HEK293T (cell line): ENCODE measurements around the gene USHBP1.

Experiments used
- CTCF ChIA-PET: fragments of 350-600 bp; formaldehyde crosslinking; extraction: SDS; loops from one replicate; lab custom pipeline; 2021; ENCODE audit warnings: antibody characterized with exemption, inconsistent platforms; lab: Yijun Ruan, JAX
- POLR2A ChIA-PET: fragments of 350-600 bp; formaldehyde crosslinking; extraction: SDS; loops from one replicate; lab custom pipeline; 2020; ENCODE audit warnings: antibody characterized with exemption, inconsistent platforms; lab: Yijun Ruan, JAX
- DNase-seq: peaks from one replicate; pipeline ENCODE4 v3.0.0; 2012; ENCODE audit warnings: mixed read lengths; ENCODE audit errors: extremely low spot score
- ARNT ChIP-seq: fragments of 450-650 bp; IDR thresholded peaks from 2 replicates; pipeline ENCODE4 v1.6.1; 2017; ENCODE audit warnings: mild to moderate bottlenecking
- BHLHE40 ChIP-seq: fragments of 450-650 bp; IDR thresholded peaks from 2 replicates; pipeline ENCODE4 v1.6.1; 2016; ENCODE audit warnings: mild to moderate bottlenecking, moderate library complexity, borderline replicate concordance
- CTBP1 ChIP-seq: fragments of 450-650 bp; IDR thresholded peaks from 2 replicates; pipeline ENCODE4 v1.6.1; 2016; ENCODE audit warnings: borderline replicate concordance
- ELF4 ChIP-seq: fragments of 450-650 bp; IDR thresholded peaks from 2 replicates; pipeline ENCODE4 v1.6.1; 2017; ENCODE audit warnings: antibody characterized with exemption
- FOXA1 ChIP-seq: fragments of 450-650 bp; IDR thresholded peaks from 2 replicates; pipeline ENCODE4 v1.6.1; 2016; ENCODE audit warnings: mild to moderate bottlenecking
- FOXK2 ChIP-seq: fragments of 450-650 bp; IDR thresholded peaks from 2 replicates; pipeline ENCODE4 v1.6.1; 2016; ENCODE audit warnings: mild to moderate bottlenecking
- FOXM1 ChIP-seq: fragments of 450-650 bp; IDR thresholded peaks from 2 replicates; pipeline ENCODE4 v1.6.1; 2017; ENCODE audit warnings: mild to moderate bottlenecking, borderline replicate concordance
- HDGF ChIP-seq: fragments of 450-650 bp; IDR thresholded peaks from 2 replicates; pipeline ENCODE4 v1.6.1; 2017; ENCODE audit warnings: antibody characterized with exemption, borderline replicate concordance
- L3MBTL2 ChIP-seq: fragments of 450-650 bp; conservative IDR thresholded peaks from 2 replicates; pipeline ENCODE4 v1.6.1; 2016; ENCODE audit warnings: mild to moderate bottlenecking
- LEF1 ChIP-seq: fragments of 450-650 bp; IDR thresholded peaks from 2 replicates; pipeline ENCODE4 v1.6.1; 2017; ENCODE audit warnings: mild to moderate bottlenecking, borderline replicate concordance
- NFRKB ChIP-seq: fragments of 450-650 bp; IDR thresholded peaks from 2 replicates; pipeline ENCODE4 v1.6.1; 2016; ENCODE audit warnings: mild to moderate bottlenecking, moderate library complexity
- PKNOX1 ChIP-seq: fragments of 450-650 bp; IDR thresholded peaks from 2 replicates; pipeline ENCODE4 v1.6.1; 2016
- SP1 ChIP-seq: fragments of 450-650 bp; IDR thresholded peaks from 2 replicates; pipeline ENCODE4 v1.6.1; 2017
- SUZ12 ChIP-seq: fragments of 450-650 bp; IDR thresholded peaks from 2 replicates; pipeline ENCODE4 v1.6.1; 2016; ENCODE audit warnings: mild to moderate bottlenecking
- TARDBP ChIP-seq: fragments of 450-650 bp; IDR thresholded peaks from 2 replicates; pipeline ENCODE4 v1.6.1; 2016
- ZNF384 ChIP-seq: fragments of 450-650 bp; IDR thresholded peaks from 2 replicates; pipeline ENCODE4 v1.6.1; 2016

Gene USHBP1, protein sequence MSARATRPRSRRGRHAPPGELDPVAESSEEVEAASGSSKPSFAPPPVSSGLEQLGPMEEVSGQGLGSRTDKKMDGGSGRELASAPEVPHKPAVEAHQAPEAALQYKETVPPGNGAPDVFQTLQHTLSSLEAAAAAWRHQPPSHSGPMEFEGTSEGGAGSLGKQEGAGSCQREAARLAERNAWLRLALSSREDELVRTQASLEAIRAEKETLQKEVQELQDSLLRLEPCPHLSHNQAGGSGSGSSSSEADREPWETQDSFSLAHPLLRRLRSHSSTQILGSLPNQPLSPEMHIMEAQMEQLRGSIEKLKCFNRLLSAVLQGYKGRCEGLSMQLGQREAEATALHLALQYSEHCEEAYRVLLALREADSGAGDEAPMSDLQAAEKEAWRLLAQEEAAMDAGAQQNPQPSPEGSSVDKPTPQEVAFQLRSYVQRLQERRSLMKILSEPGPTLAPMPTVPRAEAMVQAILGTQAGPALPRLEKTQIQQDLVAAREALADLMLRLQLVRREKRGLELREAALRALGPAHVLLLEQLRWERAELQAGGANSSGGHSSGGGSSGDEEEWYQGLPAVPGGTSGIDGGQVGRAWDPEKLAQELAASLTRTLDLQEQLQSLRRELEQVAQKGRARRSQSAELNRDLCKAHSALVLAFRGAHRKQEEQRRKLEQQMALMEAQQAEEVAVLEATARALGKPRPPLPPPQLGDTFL

GRCh38 chr19:17264641-17264979, at the start of gene USHBP1:
TSS of gene USHBP1 (minus strand) at chr19:17264745. CDS start at chr19:17264299, 446 bp downstream.
- ChIA-PET CTCF (interaction anchor here (1.0 kb wide), 1 partner anchor 364 kb away, joined by 3 read pairs; no protein-coding TSS in a partner anchor), POLR2A (no interaction called here)
- TF ChIP-seq NFRKB (no peak), CTBP1 (no peak), SP1 (no peak), L3MBTL2 (no peak), TARDBP (no peak), LEF1 (no peak), FOXA1 (no peak), HDGF (no peak), ELF4 (no peak), SUZ12 (no peak), FOXM1 (no peak), FOXK2 (no peak), PKNOX1 (no peak), ARNT (no peak), BHLHE40 (no peak), ZNF384 (no peak)
- DNase-seq, result no peak

GRCh38 chr19:17314007-17314593, 49.6 kb upstream of the USHBP1 start:
- ChIA-PET CTCF (no interaction called here), POLR2A (interaction anchor here (0.6 kb wide), 1 partner anchor 177 kb away, joined by 5 read pairs; no protein-coding TSS in a partner anchor)
- TF ChIP-seq TARDBP, result no peak
- TF ChIP-seq BHLHE40, result no peak
- no peak for TF ChIP-seq PKNOX1
- no peak for TF ChIP-seq FOXK2
- TF ChIP-seq SP1, result no peak
- no peak for TF ChIP-seq L3MBTL2
- no peak for TF ChIP-seq NFRKB
- no peak for TF ChIP-seq ARNT
- TF ChIP-seq FOXA1, result no peak
- TF ChIP-seq FOXM1, result no peak
- TF ChIP-seq LEF1, result no peak
- TF ChIP-seq SUZ12, result no peak
- TF ChIP-seq CTBP1, result no peak
- no peak for TF ChIP-seq ZNF384
- TF ChIP-seq HDGF, result no peak
- TF ChIP-seq ELF4, result no peak
- DNase-seq, result no peak

DNA sequence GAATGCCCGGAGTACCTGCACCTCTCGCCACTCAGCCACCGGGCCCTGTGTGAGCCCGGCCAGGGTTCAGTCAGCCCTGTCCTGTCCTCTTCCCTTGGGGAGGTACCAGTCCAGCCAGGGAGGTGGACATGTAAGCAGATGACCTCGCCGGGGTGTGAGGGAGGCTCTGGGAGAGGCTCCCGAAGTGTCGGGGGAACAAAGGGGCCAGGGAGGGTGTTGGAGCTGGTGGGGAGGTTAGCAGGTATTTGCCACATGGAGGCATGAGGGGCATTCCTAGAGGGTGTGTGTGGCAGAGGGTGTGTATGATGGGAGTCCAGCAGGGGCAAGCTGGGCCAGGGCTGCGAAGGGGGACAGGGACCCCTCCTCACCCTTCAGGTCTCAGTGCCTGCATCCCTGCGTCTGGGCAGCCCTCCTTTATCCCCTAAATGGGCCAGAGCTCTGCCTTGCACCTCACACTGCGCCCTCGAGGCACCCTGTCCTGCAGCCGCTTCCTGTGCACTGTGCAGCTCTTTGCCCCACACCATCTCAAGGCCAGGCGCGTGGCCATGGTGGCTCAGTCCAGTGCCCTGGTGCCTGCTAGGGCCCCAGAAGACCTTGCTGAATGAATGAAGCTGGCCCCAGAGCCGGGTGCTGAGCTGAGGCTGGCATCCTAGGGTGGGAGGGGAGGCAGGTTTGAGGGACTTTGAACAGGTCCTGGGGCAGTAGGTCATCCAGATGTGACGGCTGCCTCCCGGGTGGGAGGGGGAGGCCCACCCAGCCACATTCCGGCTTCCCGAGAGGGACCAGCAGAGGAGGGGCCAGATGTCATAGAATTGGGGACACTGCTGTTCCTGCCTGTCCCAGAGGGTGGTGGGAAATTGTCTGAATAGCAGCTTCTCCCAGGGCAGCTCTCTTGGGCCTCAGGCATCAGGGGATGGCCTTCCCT, 47.9 kb upstream of the USHBP1 start:
- DNase-seq, result no peak
- ChIA-PET CTCF (interaction anchor here (0.6 kb wide), 1 partner anchor 626 kb away, joined by 3 read pairs; no protein-coding TSS in a partner anchor), POLR2A (interaction anchor here (0.7 to 1.5 kb wide), 3 partner anchors 9 to 19 kb away, joined by 4 to 5 read pairs (median 4); no protein-coding TSS in a partner anchor)
- TF ChIP-seq ELF4, result no peak
- TF ChIP-seq FOXK2, result no peak
- TF ChIP-seq FOXA1, result no peak
- TF ChIP-seq NFRKB, result no peak
- TF ChIP-seq L3MBTL2, result no peak
- TF ChIP-seq CTBP1, result no peak
- no peak for TF ChIP-seq FOXM1
- no peak for TF ChIP-seq SUZ12
- TF ChIP-seq HDGF, result no peak
- TF ChIP-seq BHLHE40, result no peak
- TF ChIP-seq TARDBP, result no peak
- TF ChIP-seq ARNT, result no peak
- no peak for TF ChIP-seq ZNF384
- no peak for TF ChIP-seq PKNOX1
- no peak for TF ChIP-seq LEF1
- TF ChIP-seq SP1, result no peak

GRCh38 chr19:17311455-17312188, 47.1 kb upstream of the USHBP1 start:
- TF ChIP-seq FOXM1, result no peak
- no peak for TF ChIP-seq TARDBP
- no peak for TF ChIP-seq ZNF384
- no peak for TF ChIP-seq CTBP1
- TF ChIP-seq LEF1, result no peak
- no peak for TF ChIP-seq NFRKB
- ChIA-PET POLR2A (interaction anchor here (1.5 kb wide), 1 partner anchor 19 kb away, joined by 4 read pairs; no protein-coding TSS in a partner anchor), CTCF (no interaction called here)
- no peak for DNase-seq
